GM12878 (cell line): Measurements from ENCODE around the gene ATXN2. TPM values are rescaled to one million over a fixed set of nuclear protein-coding genes. Genes with fewer than 3 reads are reported as not detected.
"Not testable (repeated sequence)": the region's sequence is repeated elsewhere in the genome, so short reads cannot be mapped to it uniquely, and the experiment has no call there.

Experiments used
- ATAC-seq: fragments of 200-7000 bp; cut with Tn5 transposase; 3 replicates; pipeline ENCODE4 v1.9.1; 2020; ENCODE audit warnings: mild to moderate bottlenecking, moderate library complexity
- BruUV-seq: library from RNA; stranded (reverse); fragments of 400-500 nt; replicated peaks from 2 replicates; lab custom pipeline; 2021; lab: Mats Ljungman, UMichigan
- CTCF ChIA-PET: fragments of 300-600 bp; sonication (Branson Sonifier 250); formaldehyde crosslinking; extraction: SDS; loops from one replicate; lab custom pipeline; 2021; ENCODE audit warnings: inconsistent platforms; lab: Yijun Ruan, JAX
- POLR2A ChIA-PET: fragments of 350-600 bp; formaldehyde crosslinking; extraction: SDS; loops from one replicate; lab custom pipeline; 2021; ENCODE audit warnings: inconsistent platforms; lab: Charles Lee
- RAD21 ChIA-PET: fragments of 300-600 bp; sonication (Branson Sonifier 250); formaldehyde crosslinking; loops from one replicate; lab custom pipeline; 2023; ENCODE audit warnings: antibody characterized with exemption; ENCODE audit not compliant: unreplicated experiment; lab: Charles Lee
- SMC1A ChIA-PET: fragments of 300-600 bp; sonication (Branson Sonifier 250); formaldehyde crosslinking; loops from one replicate; lab custom pipeline; 2023; ENCODE audit not compliant: unreplicated experiment, uncharacterized antibody; lab: Charles Lee
- DNase-seq: peaks from one replicate; pipeline ENCODE4 v3.0.0-alpha.2; 2011; ENCODE audit warnings: low read depth, low spot score
- FAIRE-seq: peaks from 3 replicates; lab custom pipeline; 2011; peaks lifted over from hg19 to GRCh38; lab: Jason Lieb, UNC
- H2AFZ ChIP-seq: 2 replicates; pipeline ENCODE4 v1.6.0; 2011; ENCODE audit warnings: low read depth, low read length, control low read depth; ENCODE audit not compliant: control insufficient read depth
- H3K27ac ChIP-seq: 2 replicates; pipeline ENCODE4 v1.5.1; 2011; ENCODE audit warnings: control low read depth; ENCODE audit not compliant: control insufficient read depth, insufficient read depth
- H3K27me3 ChIP-seq, 2 experiments: replicated peaks in 1 of 2; 2 replicates each; pipeline versions ENCODE4 v1.6.0 to v1.6.1; 2011; ENCODE audit warnings: low read length in 1 of 2; ENCODE audit not compliant: control insufficient read depth in 2 of 2, insufficient read depth in 2 of 2
- H3K36me3 ChIP-seq, 2 experiments: 2 replicates each; pipeline ENCODE4 v1.5.1; 2011; ENCODE audit warnings: low read length in 1 of 2; ENCODE audit not compliant: control insufficient read depth in 2 of 2, insufficient read depth in 2 of 2
- H3K4me1 ChIP-seq: 2 replicates; pipeline ENCODE4 v1.6.1; 2011; ENCODE audit warnings: mild to moderate bottlenecking, low read length, moderate library complexity, mixed read lengths; ENCODE audit not compliant: control insufficient read depth, insufficient read depth
- H3K4me2 ChIP-seq: 2 replicates; pipeline ENCODE4 v1.6.0; 2011; ENCODE audit warnings: control low read depth; ENCODE audit not compliant: control insufficient read depth, insufficient read depth
- H3K4me3 ChIP-seq: fragments of 200-600 bp; sonication (generic); 2 replicates; pipeline ENCODE4 v1.5.1; 2016
- H3K79me2 ChIP-seq: 2 replicates; pipeline ENCODE4 v1.6.0; 2011; ENCODE audit warnings: low read length; ENCODE audit not compliant: control insufficient read depth, insufficient read depth
- H3K9ac ChIP-seq: 2 replicates; pipeline ENCODE4 v1.8.0; 2011; ENCODE audit warnings: low read length, control low read depth, mixed read lengths; ENCODE audit not compliant: control insufficient read depth, insufficient read depth
- H3K9me3 ChIP-seq: replicated peaks from 3 replicates; pipeline ENCODE4 v1.5.1; 2011; ENCODE audit warnings: mild to moderate bottlenecking, low read length; ENCODE audit not compliant: control insufficient read depth, insufficient read depth
- H4K20me1 ChIP-seq: 2 replicates; pipeline ENCODE4 v1.6.0; 2011; ENCODE audit not compliant: control insufficient read depth, insufficient read depth
- EGR1 ChIP-seq, 2 experiments: IDR thresholded peaks; 1 replicate in 1 of 2; 2 replicates in 1 of 2; pipeline ENCODE4 v1.6.1; 2011 to 2012; ENCODE audit warnings: low read depth in 2 of 2, low read length in 2 of 2, borderline replicate concordance in 1 of 2, mild to moderate bottlenecking in 1 of 2, moderate library complexity in 1 of 2
- NFXL1 ChIP-seq: fragments of 450-650 bp; IDR thresholded peaks from 2 replicates; pipeline ENCODE4 v1.6.1; 2017; ENCODE audit warnings: antibody characterized with exemption, mild to moderate bottlenecking, borderline replicate concordance
- RCOR1 ChIP-seq: conservative IDR thresholded peaks from 2 replicates; pipeline ENCODE4 v1.6.1; 2012; ENCODE audit warnings: low read depth, low read length, improper control_type of control experiment
- WGBS: methylation state at CpG from one replicate; pipeline ENCODE4 v1.1.6; 2016; ENCODE audit warnings: low lambda C conversion rate; ENCODE audit not compliant: insufficient replicate concordance, insufficient coverage; ENCODE audit errors: missing lambda C conversion rate; 5-methylcytosine and 5-hydroxymethylcytosine counted together
- in situ Hi-C: fragments of 300-500 bp; cut with MboI; formaldehyde crosslinking; loops from 9 replicates; pipeline ENCODE4 v1.14.3; 2018; ENCODE audit warnings: mixed read lengths
- intact Hi-C: fragments of 100-400 bp; cut with micrococcal nuclease; formaldehyde crosslinking; loops from one replicate; pipeline ENCODE4 v1.14.2; 2022; ENCODE audit not compliant: unreplicated experiment
- polyA plus RNA-seq, 11 experiments: library from polyadenylated mRNA; depleted of rRNA in 4 of 11; unstranded in 6 of 11; stranded (reverse) in 5 of 11; fragments of >200 nt; fragmentation: Nextera tagmentation in 4 of 11; fragmentation: Illumina TruSeq in 1 of 11; extraction: Ambion mirVana in 4 of 11; extraction: Trizol in 1 of 11; gene quantifications; 1 replicate in 1 of 11; 2 replicates in 10 of 11; pipeline versions ENCODE4 v1.2.1 to v1.2.3, GENCODE V29; 2011 to 2016; ENCODE audit warnings: inconsistent platforms in 2 of 11, missing spikeins in 2 of 11, low read depth in 1 of 11
- total RNA-seq, 4 experiments: library from RNA; depleted of rRNA in 3 of 4; stranded (reverse); fragments of >200 nt in 3 of 4; fragmentation: Illumina TruSeq in 1 of 4; extraction: Trizol in 1 of 4; gene quantifications; 2 replicates each; pipeline versions ENCODE4 v1.2.1 to v1.2.3, GENCODE V29; 2013 to 2021
- TF ChIP-seq, protein P1 (sequence below): fragments of 450-650 bp; IDR thresholded peaks from 2 replicates; pipeline ENCODE4 v1.6.1; 2017; ENCODE audit warnings: mild to moderate bottlenecking, low read depth, inconsistent platforms; ENCODE audit not compliant: poor library complexity, severe bottlenecking

The ATXN2 gene
- total and polyA plus RNA-seq, 10 of the 15 experiments (the other 5 are each of a cell fraction or from before 2014, with no cell fraction given), result 8.8 to 31.5 (median 19.0) TPM

- TF ChIP-seq NFXL1, result no peak
- TF ChIP-seq, protein P1, sequence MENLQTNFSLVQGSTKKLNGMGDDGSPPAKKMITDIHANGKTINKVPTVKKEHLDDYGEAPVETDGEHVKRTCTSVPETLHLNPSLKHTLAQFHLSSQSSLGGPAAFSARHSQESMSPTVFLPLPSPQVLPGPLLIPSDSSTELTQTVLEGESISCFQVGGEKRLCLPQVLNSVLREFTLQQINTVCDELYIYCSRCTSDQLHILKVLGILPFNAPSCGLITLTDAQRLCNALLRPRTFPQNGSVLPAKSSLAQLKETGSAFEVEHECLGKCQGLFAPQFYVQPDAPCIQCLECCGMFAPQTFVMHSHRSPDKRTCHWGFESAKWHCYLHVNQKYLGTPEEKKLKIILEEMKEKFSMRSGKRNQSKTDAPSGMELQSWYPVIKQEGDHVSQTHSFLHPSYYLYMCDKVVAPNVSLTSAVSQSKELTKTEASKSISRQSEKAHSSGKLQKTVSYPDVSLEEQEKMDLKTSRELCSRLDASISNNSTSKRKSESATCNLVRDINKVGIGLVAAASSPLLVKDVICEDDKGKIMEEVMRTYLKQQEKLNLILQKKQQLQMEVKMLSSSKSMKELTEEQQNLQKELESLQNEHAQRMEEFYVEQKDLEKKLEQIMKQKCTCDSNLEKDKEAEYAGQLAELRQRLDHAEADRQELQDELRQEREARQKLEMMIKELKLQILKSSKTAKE, result no peak
- TF ChIP-seq EGR1 (IDR thresholded peaks at IDR 0.05; ENCODE audit: borderline replicate concordance in 1 of 2, low read depth in 2 of 2, low read length in 2 of 2), result no peak
- TF ChIP-seq RCOR1, result no peak
Observed at GRCh38 chr12:111584959-111585358, 14.2 kb downstream of the ATXN2 start (continued).

DNA sequence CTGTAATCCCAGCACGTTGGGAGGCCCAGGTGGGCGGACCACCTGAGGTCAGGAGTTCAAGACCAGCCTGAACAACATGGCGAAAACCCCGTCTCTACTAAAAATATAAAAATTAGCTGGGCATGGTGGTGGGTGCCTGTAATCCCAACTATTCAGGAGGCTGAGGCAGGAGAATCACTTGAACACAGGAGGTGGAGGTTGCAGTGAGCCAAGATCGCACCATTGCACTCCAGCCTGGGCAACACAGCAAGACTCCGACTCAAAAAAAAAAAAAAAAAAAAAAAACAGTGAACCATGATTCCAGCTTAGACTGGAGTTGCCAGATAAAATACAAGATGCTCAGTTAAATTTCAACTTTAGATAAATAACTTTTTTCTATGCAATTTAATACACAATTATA lies 15.6 kb downstream of the ATXN2 start:
- H3K27ac ChIP-seq, H3K4me3 ChIP-seq, H3K9me3 ChIP-seq, H2AFZ ChIP-seq, CTCF ChIA-PET, H3K9ac ChIP-seq, in situ Hi-C loops, DNase-seq, ATAC-seq, H3K4me2 ChIP-seq, intact Hi-C loops, H3K4me1 ChIP-seq, RAD21 ChIA-PET, BruUV-seq, H3K27me3 ChIP-seq, H3K36me3 ChIP-seq, FAIRE-seq, H4K20me1 ChIP-seq: not testable (repeated sequence)
- 98% methylated on average over 5 of the region's 6 CpGs for WGBS
- H3K79me2 ChIP-seq, result peaks cover 57% of the 10 kb centered on the region
- ChIA-PET SMC1A (interaction anchor here (0.8 kb wide), 1 partner anchor 29 kb away, joined by 3 read pairs; no protein-coding TSS in a partner anchor), POLR2A (interaction anchor here (0.6 to 1.2 kb wide), 2 partner anchors 10 to 36 kb away, joined by 3 to 4 read pairs; no protein-coding TSS in a partner anchor)
